T-cell (primary cell): ENCODE results near the gene STAB2. TPM values are rescaled to one million over a fixed set of nuclear protein-coding genes. Genes with fewer than 3 reads are reported as not detected.
A peak's percentile ranks its signal among the peaks of the same experiment; 100 is the strongest.

Source experiments
- ATAC-seq, 4 experiments: fragments of 200-7000 bp in 3 of 4; fragments of 150-1000 bp in 1 of 4; cut with Tn5 transposase; replicated peaks in 1 of 4; 1 replicate in 3 of 4; 2 replicates in 1 of 4; pipeline ENCODE4 v1.10.0; 2021; ENCODE audit warnings: moderate library complexity in 3 of 4, mild to moderate bottlenecking in 2 of 4, moderate number of reproducible peaks in 1 of 4
- CTCF ChIA-PET, 2 donors: fragments of 300-600 bp; sonication (Branson Sonifier 250); formaldehyde crosslinking; loops; one replicate each; lab custom pipeline; 2022; ENCODE audit warnings: antibody characterized with exemption in 2 of 2; lab: Charles Lee
- POLR2A ChIA-PET, 2 donors: fragments of 300-600 bp; sonication (Branson Sonifier 250); formaldehyde crosslinking; loops; one replicate each; lab custom pipeline; 2022; ENCODE audit warnings: antibody characterized with exemption in 2 of 2; lab: Charles Lee
- DNase-seq, 35 experiments: peaks; one replicate each; pipeline versions ENCODE4 v3.0.0 to v3.0.0-alpha.2; 2013 to 2023
- H3K27ac ChIP-seq: one replicate; pipeline ENCODE4 v1.5.1; 2013; ENCODE audit warnings: low read length
- H3K27me3 ChIP-seq, 2 experiments: replicated peaks in 1 of 2; 1 replicate in 1 of 2; 2 replicates in 1 of 2; pipeline versions ENCODE4 v1.6.1 to v1.7.0; 2013; ENCODE audit warnings: low read length in 1 of 2, mixed read lengths in 1 of 2; ENCODE audit not compliant: control insufficient read depth in 2 of 2, insufficient read depth in 2 of 2; ENCODE audit errors: extremely low read depth in 1 of 2
- H3K36me3 ChIP-seq, 2 donors: 1 replicate in 1 of 2; 2 replicates in 1 of 2; pipeline versions ENCODE4 v1.6.1 to v1.7.0; 2013; ENCODE audit warnings: low read length in 1 of 2; ENCODE audit not compliant: control insufficient read depth in 2 of 2, insufficient read depth in 1 of 2; ENCODE audit errors: extremely low read depth in 1 of 2
- H3K4me1 ChIP-seq, 2 experiments: 1 replicate in 1 of 2; 2 replicates in 1 of 2; pipeline versions ENCODE4 v1.6.1 to v1.7.0; 2013; ENCODE audit warnings: low read length in 2 of 2, mixed read lengths in 1 of 2; ENCODE audit not compliant: insufficient read depth in 2 of 2, control insufficient read depth in 1 of 2; ENCODE audit errors: extremely low read depth in 1 of 2
- H3K4me3 ChIP-seq, 2 donors: 1 replicate in 1 of 2; 2 replicates in 1 of 2; pipeline versions ENCODE4 v1.5.1 to v1.7.0; 2013; ENCODE audit warnings: mild to moderate bottlenecking in 2 of 2, low read length in 1 of 2, moderate library complexity in 1 of 2; ENCODE audit not compliant: control insufficient read depth in 1 of 2; ENCODE audit errors: extremely low read depth in 1 of 2
- H3K9me3 ChIP-seq: 2 replicates; pipeline ENCODE4 v1.7.0; 2013
- H3K27ac Mint-ChIP-seq, 2 donors: one replicate each; pipeline ENCODE4 v1.8.0; 2020 to 2021; ENCODE audit warnings: mild to moderate bottlenecking in 2 of 2, mixed read lengths in 2 of 2
- H3K27me3 Mint-ChIP-seq, 2 donors: one replicate each; pipeline ENCODE4 v1.8.0; 2021 to 2022; ENCODE audit warnings: mixed read lengths in 2 of 2
- H3K36me3 Mint-ChIP-seq: one replicate; pipeline ENCODE4 v1.8.0; 2021; ENCODE audit warnings: mixed read lengths
- H3K4me1 Mint-ChIP-seq, 3 donors: one replicate each; pipeline ENCODE4 v1.8.0; 2020 to 2022; ENCODE audit warnings: mixed read lengths in 3 of 3, mild to moderate bottlenecking in 1 of 3
- H3K4me3 Mint-ChIP-seq, 3 donors: one replicate each; pipeline ENCODE4 v1.8.0; 2020 to 2022; ENCODE audit warnings: mild to moderate bottlenecking in 3 of 3, mixed read lengths in 3 of 3, moderate library complexity in 3 of 3
- H3K9me3 Mint-ChIP-seq, 3 donors: one replicate each; pipeline ENCODE4 v1.8.0; 2020 to 2022; ENCODE audit warnings: mixed read lengths in 3 of 3
- WGBS: methylation state at CpG from one replicate; pipeline ENCODE4 v1.1.5; 2013; ENCODE audit warnings: missing lambda C conversion rate; ENCODE audit not compliant: insufficient coverage; 5-methylcytosine and 5-hydroxymethylcytosine counted together
- total RNA-seq, 35 experiments: library from RNA in 6 of 35; stranded (reverse) in 6 of 35; fragments of 120-200 nt in 1 of 35; gene quantifications; one replicate each; pipeline versions ENCODE4 v1.2.1 to v1.2.4 and lab custom pipeline; 2013 to 2026

STAB2 gene
- total RNA-seq, 5 donors from 2014 or later (not counting 1 experiment from before 2014, with no cell fraction given), result not detected

- no peaks in the 10 kb centered on the region for H3K9me3 ChIP-seq
- H3K27ac Mint-ChIP-seq, result no peak overlapping the region
- ChIA-PET POLR2A (interaction anchor here in 1 of 2 donors (0.6 kb wide), 1 partner anchor 47 kb away, joined by 8 read pairs; no protein-coding TSS in a partner anchor), CTCF (no interaction called here)
- H3K36me3 ChIP-seq, result no peaks in the 10 kb centered on the region
- no peak overlapping the region for H3K4me3 ChIP-seq
- no peaks in the 10 kb centered on the region for H3K27me3 ChIP-seq
- DNase-seq (no peak), ATAC-seq (no peak)
- H3K27me3 Mint-ChIP-seq, result no peaks in the 10 kb centered on the region
- no peak overlapping the region for H3K4me3 Mint-ChIP-seq
- no peaks in the 10 kb centered on the region for H3K4me1 Mint-ChIP-seq
- WGBS, result 97% methylated on average over 5 of the region's 5 CpGs
- H3K9me3 Mint-ChIP-seq, result no peaks in the 10 kb centered on the region
- no peaks in the 10 kb centered on the region for H3K4me1 ChIP-seq
- H3K27ac ChIP-seq, result no peak overlapping the region
- peaks cover 25% of the 10 kb centered on the region for H3K36me3 Mint-ChIP-seq
Measured at GRCh38 chr12:103765322-103765721, 178.2 kb downstream of the STAB2 start.

- H3K4me3 ChIP-seq, result no peak overlapping the region
- ChIA-PET POLR2A (interaction anchor here in 1 of 2 donors (0.6 kb wide), 1 partner anchor 1735 kb away, joined by 3 read pairs; no protein-coding TSS in a partner anchor), CTCF (no interaction called here)
- 100% methylated on average over 2 of the region's 6 CpGs for WGBS
- no peak for DNase-seq
- H3K9me3 ChIP-seq, result no peaks in the 10 kb centered on the region
- no peak for ATAC-seq
- Mint-ChIP-seq H3K27ac (no peak overlapping the region), H3K9me3 (no peaks in the 10 kb centered on the region), H3K36me3 (peaks cover 28% of the 10 kb centered on the region), H3K4me3 (no peak overlapping the region), H3K27me3 (no peaks in the 10 kb centered on the region), H3K4me1 (no peaks in the 10 kb centered on the region)
- H3K27me3 ChIP-seq, result no peaks in the 10 kb centered on the region
- no peaks in the 10 kb centered on the region for H3K4me1 ChIP-seq
- H3K36me3 ChIP-seq, result no peaks in the 10 kb centered on the region
- H3K27ac ChIP-seq, result no peak overlapping the region
Measured at GRCh38 chr12:103766028-103766427, 179.0 kb downstream of the STAB2 start.

DNA sequence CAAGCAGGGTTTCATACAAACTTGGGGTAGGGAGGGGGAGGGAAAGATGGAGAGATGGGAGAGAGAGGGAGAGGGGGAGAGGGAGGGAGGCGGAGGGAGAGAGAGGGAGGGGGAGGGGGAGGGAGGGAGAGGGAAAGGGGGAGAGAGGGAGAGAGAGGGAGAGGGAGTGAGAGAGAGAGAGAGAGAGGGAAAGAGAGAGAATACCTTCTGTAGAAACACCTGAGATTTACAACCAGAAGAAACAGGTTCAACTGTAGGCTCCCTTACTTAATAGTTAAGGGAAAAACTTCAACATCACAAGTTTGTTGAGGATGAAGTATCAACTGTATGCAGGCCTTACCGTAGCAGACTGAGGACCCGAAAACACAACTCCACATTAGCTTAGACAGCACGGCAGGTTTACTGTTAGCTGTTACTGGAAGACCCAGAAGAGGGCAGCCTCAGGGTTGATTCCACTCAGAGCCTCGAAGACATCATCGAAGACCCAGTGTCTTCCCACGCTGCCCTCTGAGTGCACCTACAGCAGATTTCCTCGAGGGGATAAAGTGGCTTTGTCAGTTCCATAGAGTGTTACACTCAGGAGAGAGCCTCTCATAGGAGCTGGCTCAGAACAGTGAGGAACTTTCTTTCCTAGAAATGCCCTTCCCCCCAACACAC, 181.5 kb downstream of the STAB2 start:
- Mint-ChIP-seq H3K27me3 (no peaks in the 10 kb centered on the region), H3K9me3 (no peaks in the 10 kb centered on the region), H3K36me3 (peaks cover 21% of the 10 kb centered on the region), H3K4me3 (no peak overlapping the region), H3K4me1 (no peaks in the 10 kb centered on the region), H3K27ac (no peak overlapping the region)
- Histone ChIP-seq H3K36me3 (no peaks in the 10 kb centered on the region), H3K4me1 (no peaks in the 10 kb centered on the region), H3K4me3 (no peak overlapping the region), H3K9me3 (no peaks in the 10 kb centered on the region), H3K27ac (no peak overlapping the region), H3K27me3 (no peaks in the 10 kb centered on the region)
- 85% methylated on average over 6 of the region's 8 CpGs for WGBS
- ATAC-seq (no peak), DNase-seq (no peak)
- ChIA-PET POLR2A (no interaction called here), CTCF (no interaction called here)

GRCh38 chr12:103769240-103769945, 182.3 kb downstream of the STAB2 start:
- Histone ChIP-seq H3K36me3 (no peaks in the 10 kb centered on the region), H3K27me3 (no peaks in the 10 kb centered on the region), H3K4me1 (no peaks in the 10 kb centered on the region), H3K9me3 (no peaks in the 10 kb centered on the region), H3K4me3 (no peak overlapping the region), H3K27ac (no peak overlapping the region)
- Mint-ChIP-seq H3K36me3 (peaks cover 21% of the 10 kb centered on the region), H3K27me3 (no peaks in the 10 kb centered on the region), H3K4me1 (no peaks in the 10 kb centered on the region), H3K4me3 (no peak overlapping the region), H3K27ac (no peak overlapping the region), H3K9me3 (no peaks in the 10 kb centered on the region)
- ATAC-seq, result no peak
- WGBS, result 96% methylated on average over 5 of the region's 9 CpGs
- no peak for DNase-seq
- ChIA-PET POLR2A (no interaction called here), CTCF (interaction anchor here in 1 of 2 donors (0.7 kb wide), 1 partner anchor 75 kb away, joined by 4 read pairs; no protein-coding TSS in a partner anchor)

DNA sequence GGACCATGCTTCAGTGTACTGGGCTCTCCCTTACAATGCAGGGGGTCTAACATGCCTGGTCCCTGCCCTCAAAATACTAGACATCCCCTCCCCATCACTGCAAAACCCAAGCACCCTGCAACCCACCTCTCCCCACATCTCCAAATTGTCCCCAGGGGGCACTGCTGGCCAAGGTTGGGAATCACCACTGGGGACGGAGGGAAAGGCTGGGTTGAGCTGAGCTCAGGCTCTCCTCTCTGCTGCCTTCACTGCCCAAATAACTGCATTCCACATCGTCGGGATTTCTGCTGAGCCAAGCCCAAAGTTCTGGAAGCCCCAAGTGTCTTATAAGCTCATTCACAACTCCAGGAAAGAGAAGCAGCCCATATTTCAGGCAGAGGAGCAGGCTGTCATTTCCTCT, 184.4 kb downstream of the STAB2 start:
- Histone ChIP-seq H3K36me3 (no peaks in the 10 kb centered on the region), H3K9me3 (no peaks in the 10 kb centered on the region), H3K27me3 (no peaks in the 10 kb centered on the region), H3K27ac (no peak overlapping the region), H3K4me1 (no peaks in the 10 kb centered on the region), H3K4me3 (no peak overlapping the region)
- 88% methylated on average over 3 of the region's 3 CpGs for WGBS
- ATAC-seq (no peak), DNase-seq (peak in 2 of 35 experiments; percentile 3 to 5)
- Mint-ChIP-seq H3K4me1 (no peaks in the 10 kb centered on the region), H3K4me3 (no peak overlapping the region), H3K27me3 (no peaks in the 10 kb centered on the region), H3K36me3 (peaks cover 24% of the 10 kb centered on the region), H3K9me3 (no peaks in the 10 kb centered on the region), H3K27ac (no peak overlapping the region)
- CTCF ChIA-PET, result no interaction called here
- POLR2A ChIA-PET, result no interaction called here

DNA sequence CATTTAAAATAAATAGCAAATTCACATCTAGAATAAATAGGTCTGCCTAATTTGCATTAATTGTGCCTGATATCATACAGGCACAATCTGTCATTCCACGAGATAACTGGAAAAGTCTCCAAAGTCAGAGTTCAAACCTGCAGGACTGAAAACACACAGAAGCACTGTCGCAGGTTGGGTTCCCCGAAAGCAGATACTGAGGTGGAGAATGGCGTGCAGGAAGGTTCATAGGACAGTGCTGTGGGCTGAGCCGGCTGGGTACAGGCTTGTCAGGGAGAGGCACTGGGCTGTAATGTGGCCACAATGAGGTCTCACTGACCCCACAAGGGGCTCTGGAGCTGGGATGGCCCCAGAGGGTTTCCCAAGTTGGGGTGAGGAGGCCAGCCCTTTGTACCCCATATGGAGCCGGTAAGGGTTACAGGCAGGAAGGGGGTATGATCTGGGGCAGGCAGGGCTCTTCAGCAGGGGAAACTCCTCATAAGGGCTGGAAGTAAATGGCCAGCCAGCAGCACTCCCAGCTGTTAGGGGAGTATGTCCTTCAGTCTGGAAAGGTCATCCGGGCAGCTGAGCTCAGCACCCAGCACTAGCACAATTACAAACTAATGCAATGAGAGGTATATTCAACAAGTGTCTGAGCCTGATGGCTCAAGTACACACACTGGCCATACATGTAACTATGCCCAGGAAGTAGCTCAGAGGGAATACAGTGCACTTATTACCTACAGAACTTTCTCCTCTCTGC, 185.5 kb downstream of the STAB2 start:
- no peak overlapping the region for H3K27ac ChIP-seq
- no peaks in the 10 kb centered on the region for H3K4me1 ChIP-seq
- H3K36me3 ChIP-seq, result peaks cover 0 to 6% of the 10 kb centered on the region in 2 donors
- H3K4me3 Mint-ChIP-seq, result no peak overlapping the region
- no peaks in the 10 kb centered on the region for H3K9me3 ChIP-seq
- DNase-seq (no peak), ATAC-seq (no peak)
- CTCF ChIA-PET, result no interaction called here
- 94% methylated on average over 6 of the region's 7 CpGs for WGBS
- peaks cover 24% of the 10 kb centered on the region for H3K36me3 Mint-ChIP-seq
- no peaks in the 10 kb centered on the region for H3K27me3 ChIP-seq
- H3K4me3 ChIP-seq, result no peak overlapping the region
- no peaks in the 10 kb centered on the region for H3K27me3 Mint-ChIP-seq
- no peaks in the 10 kb centered on the region for H3K4me1 Mint-ChIP-seq
- no peaks in the 10 kb centered on the region for H3K9me3 Mint-ChIP-seq
- H3K27ac Mint-ChIP-seq, result no peak overlapping the region
- POLR2A ChIA-PET, result no interaction called here
